HG03108 (cell line): ENCODE data around the gene ARHGAP23.
"Not testable (repeated sequence)": the region's sequence is repeated elsewhere in the genome, so short reads cannot be mapped to it uniquely, and the experiment has no call there.

Experiments
- ATAC-seq: cut with Tn5 transposase; IDR thresholded peaks from one replicate; pipeline ENCODE4 v1.9.1; 2021; ENCODE audit warnings: moderate library complexity; ENCODE audit not compliant: unreplicated experiment

The ARHGAP23 gene

GRCh38 chr17:38459567-38459966 is 31.3 kb downstream of the ARHGAP23 start:
- ATAC-seq, result no peak

GRCh38 chr17:38460082-38460715 is 31.9 kb downstream of the ARHGAP23 start:
- ATAC-seq, result no peak

GRCh38 chr17:38460716-38461630 is 32.7 kb downstream of the ARHGAP23 start:
- ATAC-seq, result no peak

GRCh38 chr17:38461683-38462082 is 33.4 kb downstream of the ARHGAP23 start:
- ATAC-seq, result no peak

GRCh38 chr17:38463451-38463858 is 35.2 kb downstream of the ARHGAP23 start:
- ATAC-seq, result no peak

- no peak for ATAC-seq
Observed at GRCh38 chr17:38464251-38464722, 36.0 kb downstream of the ARHGAP23 start.

- ATAC-seq, result no peak
Observed at GRCh38 chr17:38464723-38465390, 36.6 kb downstream of the ARHGAP23 start.

- no peak for ATAC-seq
Observed at GRCh38 chr17:38465391-38466345, 37.4 kb downstream of the ARHGAP23 start.

GRCh38 chr17:38466346-38467315 is 38.4 kb downstream of the ARHGAP23 start:
- ATAC-seq, result no peak

GRCh38 chr17:38467491-38467890 is 39.2 kb downstream of the ARHGAP23 start:
- no peak for ATAC-seq

GRCh38 chr17:38469875-38470274 is 41.6 kb downstream of the ARHGAP23 start:
- ATAC-seq, result no peak

- not testable (repeated sequence) for ATAC-seq
Observed at GRCh38 chr17:38471253-38471652, 43.0 kb downstream of the ARHGAP23 start.

GRCh38 chr17:38474666-38475065 is 46.4 kb downstream of the ARHGAP23 start:
- ATAC-seq, result not testable (repeated sequence)

GRCh38 chr17:38476549-38476948 is 48.3 kb downstream of the ARHGAP23 start:
- no peak for ATAC-seq

GRCh38 chr17:38477417-38477816 is 49.2 kb downstream of the ARHGAP23 start:
- not testable (repeated sequence) for ATAC-seq

- not testable (repeated sequence) for ATAC-seq
Observed at GRCh38 chr17:38477951-38478350, 49.7 kb downstream of the ARHGAP23 start.

GRCh38 chr17:38478667-38479066 is 50.4 kb downstream of the ARHGAP23 start:
- not testable (repeated sequence) for ATAC-seq

GRCh38 chr17:38482039-38482699 is 53.9 kb downstream of the ARHGAP23 start:
- not testable (repeated sequence) for ATAC-seq

GRCh38 chr17:38482700-38483043 is 54.4 kb downstream of the ARHGAP23 start:
- ATAC-seq, result not testable (repeated sequence)
